SU-DHL-6 (cell line): ENCODE data around the gene TMEM131L.

Source experiments
- EZH2phosphoT487 ChIP-seq: fragments of 200-600 bp; sonication (generic), shearing (Covaris generic); conservative IDR thresholded peaks from 2 replicates; pipeline ENCODE4 v1.6.1; 2018; ENCODE audit warnings: mild to moderate bottlenecking, antibody characterized with exemption, low read length, moderate library complexity, mixed read lengths
- TF ChIP-seq, protein P1 (sequence below): fragments of 200-600 bp; sonication (generic); IDR thresholded peaks from one replicate; pipeline ENCODE4 v1.5.1; 2017; ENCODE audit warnings: antibody characterized with exemption, mild to moderate bottlenecking, low read length, moderate library complexity; ENCODE audit not compliant: insufficient read depth, poor library complexity, severe bottlenecking

DNA sequence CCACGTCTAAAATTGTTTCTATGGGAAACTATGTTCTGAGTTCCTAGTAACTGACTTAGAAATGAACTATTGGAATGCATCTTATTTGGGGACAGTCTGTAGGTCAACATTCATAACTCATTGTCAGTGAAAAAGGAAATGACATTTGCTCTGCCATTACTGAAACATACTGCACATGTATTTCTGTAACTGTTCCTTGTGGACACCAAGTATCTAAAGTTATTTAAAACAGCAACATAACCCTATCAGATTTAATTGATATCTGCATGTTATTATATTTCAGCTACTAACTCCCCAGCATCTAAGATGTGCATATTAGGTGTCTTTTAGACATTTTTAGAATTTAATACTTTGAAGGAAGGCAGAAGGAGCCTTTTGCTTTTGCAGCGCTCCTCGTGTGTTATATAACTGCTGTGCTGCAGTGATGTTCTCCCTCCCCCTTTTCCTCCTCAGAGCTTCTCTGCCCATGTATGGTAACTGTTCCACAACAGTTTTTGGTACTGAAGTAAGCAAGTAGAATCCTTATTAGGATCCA, 37.2 kb upstream of the TMEM131L start:
- TF ChIP-seq, protein P1, sequence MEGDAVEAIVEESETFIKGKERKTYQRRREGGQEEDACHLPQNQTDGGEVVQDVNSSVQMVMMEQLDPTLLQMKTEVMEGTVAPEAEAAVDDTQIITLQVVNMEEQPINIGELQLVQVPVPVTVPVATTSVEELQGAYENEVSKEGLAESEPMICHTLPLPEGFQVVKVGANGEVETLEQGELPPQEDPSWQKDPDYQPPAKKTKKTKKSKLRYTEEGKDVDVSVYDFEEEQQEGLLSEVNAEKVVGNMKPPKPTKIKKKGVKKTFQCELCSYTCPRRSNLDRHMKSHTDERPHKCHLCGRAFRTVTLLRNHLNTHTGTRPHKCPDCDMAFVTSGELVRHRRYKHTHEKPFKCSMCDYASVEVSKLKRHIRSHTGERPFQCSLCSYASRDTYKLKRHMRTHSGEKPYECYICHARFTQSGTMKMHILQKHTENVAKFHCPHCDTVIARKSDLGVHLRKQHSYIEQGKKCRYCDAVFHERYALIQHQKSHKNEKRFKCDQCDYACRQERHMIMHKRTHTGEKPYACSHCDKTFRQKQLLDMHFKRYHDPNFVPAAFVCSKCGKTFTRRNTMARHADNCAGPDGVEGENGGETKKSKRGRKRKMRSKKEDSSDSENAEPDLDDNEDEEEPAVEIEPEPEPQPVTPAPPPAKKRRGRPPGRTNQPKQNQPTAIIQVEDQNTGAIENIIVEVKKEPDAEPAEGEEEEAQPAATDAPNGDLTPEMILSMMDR: no peak
- no peak for TF ChIP-seq EZH2phosphoT487
